ENCODE results near the gene CXCR4. TPM values are rescaled to one million over a fixed set of nuclear protein-coding genes. Genes with fewer than 3 reads are reported as not detected.
A peak's percentile ranks its signal among the peaks of the same experiment; 100 is the strongest.
"Not testable (repeated sequence)": the region's sequence is repeated elsewhere in the genome, so short reads cannot be mapped to it uniquely, and the experiment has no call there.

CXCR4 gene
- total RNA-seq, 2 experiments from 2014 or later, result 75.4 to 89.3 TPM

DNA sequence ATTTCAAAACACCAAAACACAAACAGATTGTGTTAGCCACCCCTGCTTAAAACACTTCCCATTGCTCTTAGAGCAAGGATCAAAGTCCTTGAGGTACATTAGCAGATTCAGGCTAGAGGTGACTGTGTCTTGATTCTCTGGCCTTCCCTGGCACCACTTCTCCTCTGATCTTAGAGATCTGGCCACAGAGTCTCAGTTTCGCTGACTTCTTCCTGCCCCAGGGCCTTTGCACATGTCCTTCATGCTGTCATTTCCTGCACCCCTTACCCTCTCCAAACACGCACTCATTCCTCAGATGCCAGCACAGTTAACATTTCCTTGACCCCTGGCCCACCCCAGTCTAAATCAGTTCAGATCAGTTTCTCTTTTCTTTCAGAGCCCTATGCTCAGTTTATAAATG lies 16.9 kb downstream of the CXCR4 start:
- H3K9me3 Mint-ChIP-seq (ENCODE audit: low read depth), result no peaks in the 10 kb centered on the region
- no peak overlapping the region for H3K4me3 Mint-ChIP-seq
- CTCF ChIA-PET, result no interaction called here
- intact Hi-C loops (cut with DNase I, micrococcal nuclease), result no loop called here
- no peaks in the 10 kb centered on the region for H3K36me3 Mint-ChIP-seq (ENCODE audit: low read depth)
- no peak for ATAC-seq
- peaks cover 4% of the 10 kb centered on the region for H3K4me1 Mint-ChIP-seq
- H3K27me3 Mint-ChIP-seq, result no peaks in the 10 kb centered on the region
- POLR2A ChIA-PET, result no interaction called here
- no peak overlapping the region for H3K27ac Mint-ChIP-seq
- peak; percentile 22 for DNase-seq

DNA sequence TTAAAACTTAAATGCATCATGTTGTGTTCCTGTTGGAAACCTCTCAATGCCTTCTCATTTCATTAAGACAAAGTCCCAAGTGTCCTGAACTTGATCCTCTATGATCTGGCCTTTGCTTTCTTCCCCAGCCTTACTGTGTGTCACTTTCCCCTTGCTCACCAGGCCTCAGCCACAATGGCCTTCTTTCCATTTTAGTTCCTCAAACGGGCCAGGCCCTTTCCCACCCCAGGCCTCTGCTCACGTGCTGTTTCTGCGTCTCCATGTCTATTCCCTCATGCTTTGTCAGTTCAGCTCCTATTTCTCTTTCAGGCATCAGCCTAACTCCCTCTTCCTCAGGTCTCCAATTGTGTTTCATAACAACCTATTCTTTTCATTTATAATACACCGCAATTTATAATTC lies 19.5 kb downstream of the CXCR4 start:
- no peaks in the 10 kb centered on the region for H3K27me3 Mint-ChIP-seq
- H3K9me3 Mint-ChIP-seq (ENCODE audit: low read depth), result no peaks in the 10 kb centered on the region
- no peak overlapping the region for H3K4me3 Mint-ChIP-seq
- DNase-seq (no peak), ATAC-seq (no peak)
- H3K36me3 Mint-ChIP-seq (ENCODE audit: low read depth), result no peaks in the 10 kb centered on the region
- ChIA-PET POLR2A (interaction anchor here (0.7 kb wide), 1 partner anchor 153 kb away, joined by 8 read pairs; no protein-coding TSS in a partner anchor), CTCF (interaction anchor here (1.1 kb wide), 1 partner anchor 184 kb away, joined by 4 read pairs; no protein-coding TSS in a partner anchor)
- peaks cover 4% of the 10 kb centered on the region for H3K4me1 Mint-ChIP-seq
- intact Hi-C loops (cut with DNase I, micrococcal nuclease), result no loop called here
- no peak overlapping the region for H3K27ac Mint-ChIP-seq

DNA sequence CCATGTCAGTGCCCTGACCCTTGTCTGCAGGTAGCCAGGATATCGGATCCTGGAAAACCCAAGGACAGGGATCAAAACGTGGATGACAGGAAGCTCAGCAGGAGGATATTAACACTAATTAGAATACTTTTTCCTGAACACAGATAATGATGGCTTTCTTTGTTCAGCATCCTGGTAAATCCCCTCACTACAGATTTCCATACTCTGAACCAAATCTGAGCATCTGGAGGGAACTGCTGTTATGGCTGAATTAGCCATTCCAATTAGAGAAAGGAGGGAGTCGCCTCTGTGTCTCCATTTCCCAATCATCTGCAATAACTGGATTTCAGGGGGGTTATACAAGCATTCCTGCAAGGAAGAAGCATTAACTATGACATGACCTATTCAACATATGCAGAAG lies 24.4 kb downstream of the CXCR4 start:
- H3K9me3 Mint-ChIP-seq (ENCODE audit: low read depth), result no peaks in the 10 kb centered on the region
- peaks cover 11% of the 10 kb centered on the region for H3K4me1 Mint-ChIP-seq
- ATAC-seq, result no peak
- H3K27ac Mint-ChIP-seq, result no peak overlapping the region
- no peaks in the 10 kb centered on the region for H3K27me3 Mint-ChIP-seq
- intact Hi-C loops (cut with DNase I, micrococcal nuclease), result no loop called here
- ChIA-PET CTCF (no interaction called here), POLR2A (no interaction called here)
- H3K36me3 Mint-ChIP-seq (ENCODE audit: low read depth), result no peaks in the 10 kb centered on the region
- no peak overlapping the region for H3K4me3 Mint-ChIP-seq
- no peak for DNase-seq

DNA sequence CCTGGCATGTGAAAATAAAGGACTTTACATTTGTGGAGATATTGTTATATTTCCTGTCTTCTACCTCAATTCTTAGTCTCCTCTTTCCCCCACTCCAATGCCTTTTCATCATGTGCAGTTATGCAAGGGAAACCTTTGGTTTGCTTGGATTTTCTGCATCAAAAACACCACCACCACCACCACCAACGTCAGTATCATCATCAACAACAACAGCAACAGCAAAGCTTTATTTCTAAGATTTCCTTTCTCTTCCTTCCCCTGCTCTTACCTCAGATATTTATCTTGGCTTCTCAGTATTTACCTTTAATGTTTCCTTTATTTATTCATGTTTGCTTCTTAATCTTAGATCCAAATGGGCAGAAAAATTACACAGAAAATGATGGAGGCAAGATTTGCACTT lies 26.1 kb downstream of the CXCR4 start:
- no peaks in the 10 kb centered on the region for H3K36me3 Mint-ChIP-seq (ENCODE audit: low read depth)
- ATAC-seq, result no peak
- H3K4me3 Mint-ChIP-seq, result no peak overlapping the region
- peaks cover 11% of the 10 kb centered on the region for H3K4me1 Mint-ChIP-seq
- intact Hi-C loops (cut with DNase I, micrococcal nuclease), result no loop called here
- CTCF ChIA-PET, result interaction anchor here (0.9 kb wide), 1 partner anchor 17 kb away, joined by 3 read pairs; no protein-coding TSS in a partner anchor
- H3K27ac Mint-ChIP-seq, result no peak overlapping the region
- no peaks in the 10 kb centered on the region for H3K9me3 Mint-ChIP-seq (ENCODE audit: low read depth)
- DNase-seq, result no peak
- no peaks in the 10 kb centered on the region for H3K27me3 Mint-ChIP-seq
- POLR2A ChIA-PET, result no interaction called here

DNA sequence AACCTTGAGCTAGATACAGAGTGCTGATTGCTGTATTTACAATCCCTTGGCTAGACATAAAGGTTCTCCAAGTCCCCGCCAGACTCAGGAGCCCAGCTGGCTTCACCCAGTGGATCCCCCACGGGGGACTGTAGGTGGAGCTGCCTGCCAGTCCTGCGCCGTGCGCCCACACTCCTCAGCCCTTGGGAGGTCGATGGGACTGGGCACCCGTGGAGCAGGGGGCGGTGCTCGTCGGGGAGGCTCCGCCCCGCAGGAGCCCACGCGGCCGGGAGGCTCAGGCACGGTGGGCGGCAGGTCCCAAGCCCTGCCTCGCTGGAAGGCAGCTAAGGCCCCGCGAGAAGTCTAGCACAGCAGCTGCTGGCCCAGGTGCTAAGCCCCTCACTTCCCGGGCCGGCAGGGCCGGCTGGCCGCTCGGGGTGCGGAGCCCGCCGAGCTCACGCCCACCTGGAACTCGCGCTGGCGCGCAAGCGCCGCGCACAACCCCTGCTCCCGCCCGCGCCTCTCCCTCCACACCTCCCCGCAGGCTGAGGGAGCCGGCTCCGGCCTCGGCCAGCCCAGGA lies 30.0 kb downstream of the CXCR4 start:
- H3K9me3 Mint-ChIP-seq (ENCODE audit: low read depth); intact Hi-C loops (cut with DNase I, micrococcal nuclease); DNase-seq; CTCF ChIA-PET; H3K36me3 Mint-ChIP-seq (ENCODE audit: low read depth); POLR2A ChIA-PET; H3K27me3 Mint-ChIP-seq; H3K4me3 Mint-ChIP-seq; ATAC-seq; H3K27ac Mint-ChIP-seq: not testable (repeated sequence)
- peaks cover 11% of the 10 kb centered on the region for H3K4me1 Mint-ChIP-seq

DNA sequence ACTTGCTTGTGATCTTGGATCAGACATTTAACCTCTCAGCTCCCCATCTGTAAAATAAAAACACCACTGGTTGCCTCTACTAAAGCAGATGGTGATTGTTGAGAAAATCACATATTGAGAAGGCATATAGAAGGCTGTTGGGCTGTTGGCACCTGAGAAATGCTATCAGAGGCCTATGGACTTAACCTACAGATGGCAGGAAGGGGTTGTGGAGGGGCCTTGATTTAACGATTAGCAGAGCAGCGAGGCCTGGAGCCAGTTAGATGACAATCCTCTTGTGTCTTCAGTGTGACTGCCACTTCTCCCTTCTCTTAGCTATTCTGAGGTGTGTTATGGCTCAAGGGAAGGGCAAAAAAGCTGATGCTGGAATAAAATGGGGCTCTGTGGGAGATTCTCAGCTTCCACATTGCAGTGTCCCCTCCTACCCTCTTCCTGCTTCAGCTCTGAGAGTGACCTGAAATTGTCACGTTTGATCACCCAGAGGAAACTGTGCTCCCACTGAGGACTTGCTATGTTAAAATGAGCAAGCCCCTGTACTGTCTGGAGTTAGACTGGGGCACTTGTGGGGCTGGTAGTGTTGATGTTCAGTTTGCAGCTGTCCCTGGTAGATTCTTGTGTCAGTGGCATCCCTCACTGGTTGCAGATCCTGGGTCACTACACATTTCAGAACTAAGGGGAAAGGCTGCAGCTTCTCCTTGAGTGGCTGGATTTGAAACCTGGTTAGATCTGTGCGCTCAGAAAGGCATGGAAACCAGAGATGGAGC lies 31.5 kb downstream of the CXCR4 start:
- Mint-ChIP-seq H3K4me1 (peaks cover 2% of the 10 kb centered on the region), H3K27ac (no peak overlapping the region), H3K36me3 (ENCODE audit: low read depth) (no peaks in the 10 kb centered on the region), H3K9me3 (ENCODE audit: low read depth) (no peaks in the 10 kb centered on the region), H3K27me3 (no peaks in the 10 kb centered on the region), H3K4me3 (no peak overlapping the region)
- CTCF ChIA-PET, result interaction anchor here (0.5 to 1.4 kb wide), 6 partner anchors 8 to 158 kb away, joined by 3 to 5 read pairs (median 3); no protein-coding TSS in a partner anchor
- POLR2A ChIA-PET, result no interaction called here
- ATAC-seq, result peak; percentile 19
- DNase-seq, result no peak
- intact Hi-C loops (cut with DNase I, micrococcal nuclease), result no loop called here

DNA sequence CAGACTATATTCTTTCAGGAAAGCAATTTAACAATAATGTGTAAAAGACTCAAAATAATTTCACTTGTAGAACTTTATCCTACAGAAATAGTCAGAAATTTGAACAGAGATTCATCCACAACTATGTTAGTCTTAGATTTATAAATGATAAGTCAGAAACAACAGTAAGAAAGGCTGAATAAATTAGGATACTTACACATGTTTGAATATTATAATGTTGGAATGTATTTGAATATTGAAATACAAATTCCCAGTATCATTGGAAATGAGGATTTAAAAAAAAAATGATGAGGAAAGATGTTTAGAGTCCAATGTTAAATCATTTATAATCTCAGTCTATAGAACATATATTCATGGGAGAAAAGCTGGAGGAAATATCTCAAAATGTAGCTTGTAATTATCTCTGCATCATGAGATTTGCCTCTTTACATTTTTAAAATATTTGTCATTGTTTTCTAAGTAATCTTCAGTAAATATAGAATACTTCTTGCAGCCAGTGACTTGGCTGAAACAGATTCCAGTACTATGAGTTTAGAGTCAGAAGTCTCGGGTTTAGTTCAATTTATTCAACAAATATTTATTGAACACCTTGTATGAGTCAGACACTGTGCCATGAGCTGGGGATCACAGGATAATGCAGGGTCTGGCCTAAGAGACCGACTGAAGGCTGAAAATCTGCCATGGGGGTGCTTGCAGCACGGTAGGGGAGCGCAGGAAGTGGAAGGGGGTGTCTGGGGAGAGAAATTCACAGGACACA lies 32.3 kb downstream of the CXCR4 start:
- no peaks in the 10 kb centered on the region for H3K9me3 Mint-ChIP-seq (ENCODE audit: low read depth)
- H3K27me3 Mint-ChIP-seq, result no peaks in the 10 kb centered on the region
- POLR2A ChIA-PET, result no interaction called here
- DNase-seq (no peak), ATAC-seq (no peak)
- H3K27ac Mint-ChIP-seq, result no peak overlapping the region
- CTCF ChIA-PET, result interaction anchor here (0.5 to 1.4 kb wide), 5 partner anchors 10 to 157 kb away, joined by 3 to 5 read pairs (median 3); no protein-coding TSS in a partner anchor
- H3K4me1 Mint-ChIP-seq, result no peaks in the 10 kb centered on the region
- no peaks in the 10 kb centered on the region for H3K36me3 Mint-ChIP-seq (ENCODE audit: low read depth)
- H3K4me3 Mint-ChIP-seq, result no peak overlapping the region
- intact Hi-C loops (cut with DNase I, micrococcal nuclease), result no loop called here

DNA sequence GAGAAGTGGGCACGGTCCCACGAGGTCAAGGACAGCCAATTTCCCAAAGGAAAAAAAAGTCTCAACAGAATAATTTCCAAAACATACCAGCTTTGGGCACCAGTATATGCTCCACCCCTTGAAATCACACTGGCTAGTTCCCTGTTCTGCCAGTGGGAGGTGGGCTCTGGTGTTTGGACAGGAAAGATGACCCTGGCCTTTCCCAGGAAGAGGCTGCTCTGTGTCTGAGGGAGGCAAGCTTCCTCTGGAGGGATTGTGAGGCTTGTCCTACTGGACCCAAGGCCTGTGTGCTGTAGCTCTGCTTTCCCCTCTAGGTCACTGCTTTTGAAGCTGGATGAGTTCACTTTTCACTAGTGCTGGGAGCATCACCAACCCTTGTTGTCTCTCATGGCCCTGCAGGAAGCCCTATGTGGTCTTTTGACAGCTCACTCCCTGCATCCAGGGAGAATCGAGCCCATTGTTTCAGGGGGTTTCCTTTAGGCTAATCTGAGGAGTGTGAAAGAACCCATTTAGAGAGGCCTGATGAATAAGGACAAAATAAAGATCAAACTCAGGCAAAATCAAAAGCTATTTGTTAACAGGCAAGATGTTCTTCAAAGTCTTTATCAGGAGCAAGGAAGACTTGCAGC lies 36.3 kb downstream of the CXCR4 start:
- POLR2A ChIA-PET, result no interaction called here
- no peaks in the 10 kb centered on the region for H3K36me3 Mint-ChIP-seq (ENCODE audit: low read depth)
- no peaks in the 10 kb centered on the region for H3K27me3 Mint-ChIP-seq
- no peaks in the 10 kb centered on the region for H3K4me1 Mint-ChIP-seq
- no peak overlapping the region for H3K27ac Mint-ChIP-seq
- intact Hi-C loops (cut with DNase I, micrococcal nuclease), result no loop called here
- CTCF ChIA-PET, result interaction anchor here (0.5 to 1.0 kb wide), 3 partner anchors 22 to 50 kb away, joined by 3 to 5 read pairs (median 3); no protein-coding TSS in a partner anchor
- no peak overlapping the region for H3K4me3 Mint-ChIP-seq
- no peaks in the 10 kb centered on the region for H3K9me3 Mint-ChIP-seq (ENCODE audit: low read depth)
- DNase-seq (no peak), ATAC-seq (no peak)

DNA sequence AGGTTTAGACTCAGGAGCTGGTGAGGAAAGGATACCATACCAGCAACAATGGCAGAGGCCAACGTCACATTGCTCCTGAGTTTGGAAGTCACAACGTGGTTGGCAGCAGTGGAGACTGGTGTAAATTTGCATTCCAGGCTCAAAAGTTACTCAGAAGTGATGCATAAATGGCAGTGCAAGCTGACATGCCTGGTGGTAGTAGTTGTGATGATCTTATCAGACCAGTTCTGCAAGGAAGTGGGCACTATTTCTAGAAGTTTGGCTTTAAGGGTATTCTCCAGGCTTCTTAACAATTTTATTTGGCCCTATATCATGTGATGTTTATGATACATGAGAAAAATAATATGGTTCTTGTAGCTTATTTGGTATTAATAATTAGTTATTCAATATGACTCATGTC lies 37.8 kb downstream of the CXCR4 start:
- intact Hi-C loops (cut with DNase I, micrococcal nuclease), result no loop called here
- Mint-ChIP-seq H3K9me3 (ENCODE audit: low read depth) (no peaks in the 10 kb centered on the region), H3K27me3 (no peaks in the 10 kb centered on the region), H3K36me3 (ENCODE audit: low read depth) (no peaks in the 10 kb centered on the region), H3K27ac (no peak overlapping the region), H3K4me1 (no peaks in the 10 kb centered on the region), H3K4me3 (no peak overlapping the region)
- ChIA-PET CTCF (interaction anchor here (1.5 kb wide), 1 partner anchor 23 kb away, joined by 3 read pairs; no protein-coding TSS in a partner anchor), POLR2A (interaction anchor here (0.6 kb wide), 1 partner anchor 74 kb away, joined by 4 read pairs; no protein-coding TSS in a partner anchor)
- ATAC-seq (no peak), DNase-seq (no peak)

DNA sequence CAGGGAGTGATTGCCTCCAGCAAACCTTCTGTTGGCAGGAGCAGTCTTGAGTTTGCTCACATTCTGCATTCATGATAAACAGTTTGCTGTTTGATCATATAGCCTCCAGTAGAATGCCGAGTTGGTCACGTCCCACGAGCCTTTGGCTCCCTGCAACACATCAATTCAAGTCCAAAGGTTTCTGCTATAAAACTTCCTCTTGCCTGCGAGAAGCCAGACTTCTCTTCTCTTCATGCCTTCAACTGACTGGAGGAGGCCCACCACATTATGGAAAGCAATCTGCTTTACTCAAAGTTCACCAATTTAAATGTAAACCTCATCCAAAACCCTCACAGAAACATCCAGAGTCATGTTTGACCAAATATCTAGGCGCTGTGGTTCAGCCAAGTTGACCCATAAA lies 40.8 kb downstream of the CXCR4 start:
- CTCF ChIA-PET, result interaction anchor here (0.6 kb wide), 1 partner anchor 141 kb away, joined by 3 read pairs; no protein-coding TSS in a partner anchor
- peaks cover 5% of the 10 kb centered on the region for H3K9me3 Mint-ChIP-seq (ENCODE audit: low read depth)

DNA sequence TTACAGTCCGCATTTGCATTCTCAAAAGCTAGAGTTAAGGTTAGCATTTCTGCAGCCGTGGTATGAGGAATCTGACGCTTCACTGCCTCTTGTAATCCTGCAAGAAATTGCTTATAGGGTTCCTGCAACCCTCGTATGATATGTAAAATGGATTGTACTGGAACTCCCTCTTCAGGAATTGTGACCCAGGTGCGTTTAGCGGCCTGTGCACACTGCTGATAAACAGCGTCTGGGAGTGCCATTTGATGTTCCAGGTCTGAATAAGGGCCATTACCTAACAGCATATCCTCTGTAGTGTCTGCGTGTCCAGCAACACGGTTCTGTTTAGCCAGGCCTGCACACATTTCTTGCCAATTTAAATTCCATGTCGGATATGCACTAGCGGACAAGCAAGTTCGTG lies 42.5 kb downstream of the CXCR4 start:
- peaks cover 8% of the 10 kb centered on the region for H3K9me3 Mint-ChIP-seq (ENCODE audit: low read depth)
- ChIA-PET CTCF (interaction anchor here (0.6 to 0.7 kb wide), 2 partner anchors 10 to 231 kb away, joined by 3 to 5 read pairs; no protein-coding TSS in a partner anchor), POLR2A (no interaction called here)
- intact Hi-C loops (cut with DNase I, micrococcal nuclease), result no loop called here
- ATAC-seq (no peak), DNase-seq (no peak)
- H3K36me3 Mint-ChIP-seq (ENCODE audit: low read depth), result peaks cover 3% of the 10 kb centered on the region
- H3K4me1 Mint-ChIP-seq, result peaks cover 3% of the 10 kb centered on the region
- no peak overlapping the region for H3K4me3 Mint-ChIP-seq
- no peak overlapping the region for H3K27ac Mint-ChIP-seq
- no peaks in the 10 kb centered on the region for H3K27me3 Mint-ChIP-seq

More for the DNA sequence above, 40.8 kb downstream of the CXCR4 start:
- Mint-ChIP-seq H3K36me3 (ENCODE audit: low read depth) (no peaks in the 10 kb centered on the region), H3K27me3 (no peaks in the 10 kb centered on the region), H3K4me3 (no peak overlapping the region), H3K4me1 (no peaks in the 10 kb centered on the region), H3K27ac (no peak overlapping the region)
- POLR2A ChIA-PET, result no interaction called here
- ATAC-seq, result no peak
- no peak for DNase-seq
- intact Hi-C loops (cut with DNase I, micrococcal nuclease), result no loop called here

Data from activated CD4-positive, alpha-beta T cell treated with anti-CD3 and anti-CD28 coated beads for 36 hours (primary cell).